Testis (tissue), 3 donors: ENCODE measurements around the gene SVIL. TPM values are rescaled to one million over a fixed set of nuclear protein-coding genes. Genes with fewer than 3 reads are reported as not detected.
"Not testable (repeated sequence)": the region's sequence is repeated elsewhere in the genome, so short reads cannot be mapped to it uniquely, and the experiment has no call there.

Source experiments
- DNase-seq: peaks from one replicate; pipeline ENCODE4 v3.0.0-alpha.2; 2019
- H3K27ac ChIP-seq, 2 donors: fragments of 200-600 bp; sonication (generic); one replicate each; pipeline ENCODE4 v1.5.1; 2019
- H3K27me3 ChIP-seq: fragments of 200-600 bp; sonication (generic); one replicate; pipeline ENCODE4 v1.5.1; 2019
- H3K36me3 ChIP-seq: fragments of 200-600 bp; sonication (generic); one replicate; pipeline ENCODE4 v1.5.1; 2017; ENCODE audit warnings: low read depth; ENCODE audit errors: missing control alignments
- H3K4me1 ChIP-seq: fragments of 200-600 bp; sonication (generic); one replicate; pipeline ENCODE4 v1.5.1; 2019
- H3K4me3 ChIP-seq, 2 donors: fragments of 200-600 bp; sonication (generic); one replicate each; pipeline ENCODE4 v1.5.1; 2017 to 2019
- H3K9me3 ChIP-seq: fragments of 200-600 bp; sonication (generic); one replicate; pipeline ENCODE4 v1.5.1; 2017
- CTCF ChIP-seq, 3 experiments: fragments of 450-650 bp in 2 of 3; fragments of 200-600 bp in 1 of 3; sonication (generic) in 1 of 3; IDR thresholded peaks; one replicate each; pipeline ENCODE4 v1.5.1; 2016 to 2019; ENCODE audit warnings: antibody characterized with exemption in 3 of 3, mild to moderate bottlenecking in 2 of 3, moderate library complexity in 1 of 3
- POLR2A ChIP-seq: fragments of 450-650 bp; IDR thresholded peaks from one replicate; pipeline ENCODE4 v1.6.1; 2017; ENCODE audit warnings: antibody characterized with exemption, mild to moderate bottlenecking, moderate library complexity
- WGBS, 2 donors: methylation state at CpG; one replicate each; pipeline ENCODE4 v1.1.5; 2018; 5-methylcytosine and 5-hydroxymethylcytosine counted together
- intact Hi-C: fragments of 100-400 bp; cut with DNase I; formaldehyde crosslinking; loops from one replicate; pipeline ENCODE4 v1.15.1; 2023; ENCODE audit warnings: low total_unique reads
- polyA plus RNA-seq: library from polyadenylated mRNA; stranded (reverse); fragments of 350-450 nt; fragmentation: Illumina TruSeq; extraction: RNeasy Lipid Tissue Mini Kit (QIAGEN cat#74804); gene quantifications from one replicate; pipeline ENCODE4 v1.2.3, GENCODE V29; 2014; ENCODE audit warnings: low read depth, low replicate concordance; ENCODE audit not compliant: insufficient read depth
- total RNA-seq, 2 donors: library from RNA; depleted of rRNA; stranded (reverse); fragments of >200 nt; gene quantifications; one replicate each; pipeline ENCODE4 v1.2.3, GENCODE V29; 2016

The SVIL gene
- total and polyA plus RNA-seq, 3 donors from 2014 or later: 44.7 to 67.6 (median 63.1) TPM

- no peak for TF ChIP-seq POLR2A
- TF ChIP-seq CTCF (IDR thresholded peaks at IDR 0.05): no peak
- WGBS, 2 donors: 56% methylated on average over 7 of the region's 7 CpGs
- peak overlapping the region in 1 of 2 donors; percentile 16 for H3K27ac ChIP-seq
Measured at GRCh38 chr10:29627201-29628132, 7.3 kb downstream of the SVIL start.

GRCh38 chr10:29624357-29624756, 10.4 kb downstream of the SVIL start:
- H3K36me3 ChIP-seq, DNase-seq, intact Hi-C loops, H3K9me3 ChIP-seq, H3K27ac ChIP-seq, H3K4me3 ChIP-seq, H3K27me3 ChIP-seq: not testable (repeated sequence)
- WGBS, 2 donors: 89 to 90% methylated on average over 6 of the region's 6 CpGs
- H3K4me1 ChIP-seq: peaks cover 28% of the 10 kb centered on the region

More at GRCh38 chr10:29627201-29628132, 7.3 kb downstream of the SVIL start:
- Histone ChIP-seq H3K36me3 (no peaks in the 10 kb centered on the region), H3K4me1 (peaks cover 13% of the 10 kb centered on the region), H3K4me3 (no peak overlapping the region), H3K27me3 (no peaks in the 10 kb centered on the region), H3K9me3 (no peaks in the 10 kb centered on the region)
- intact Hi-C loops: no loop called here
- DNase-seq: no peak

GRCh38 chr10:29623797-29624196, 11.0 kb downstream of the SVIL start:
- no peaks in the 10 kb centered on the region for H3K27me3 ChIP-seq
- peak overlapping the region in 1 of 2 donors; percentile 35 for H3K27ac ChIP-seq
- TF ChIP-seq POLR2A: no peak
- TF ChIP-seq CTCF (IDR thresholded peaks at IDR 0.05): no peak
- H3K4me3 ChIP-seq: no peak overlapping the region
- intact Hi-C loops: no loop called here
- DNase-seq: no peak
- 89 to 97% methylated on average over 4 of the region's 4 CpGs for WGBS, 2 donors
- no peaks in the 10 kb centered on the region for H3K36me3 ChIP-seq
- H3K4me1 ChIP-seq: peaks cover 32% of the 10 kb centered on the region
- H3K9me3 ChIP-seq: no peaks in the 10 kb centered on the region

GRCh38 chr10:29622382-29622922, 12.3 kb downstream of the SVIL start:
- 52 to 56% methylated on average over 14 of the region's 14 CpGs for WGBS, 2 donors
- Histone ChIP-seq H3K36me3 (no peaks in the 10 kb centered on the region), H3K9me3 (no peaks in the 10 kb centered on the region), H3K27ac (peak overlapping the region; percentile 6 to 41), H3K4me1 (peaks cover 34% of the 10 kb centered on the region), H3K4me3 (no peak overlapping the region), H3K27me3 (no peaks in the 10 kb centered on the region)
- intact Hi-C loops: no loop called here
- TF ChIP-seq CTCF (IDR thresholded peaks at IDR 0.05) (no peak), POLR2A (no peak)
- DNase-seq: no peak

- Histone ChIP-seq H3K9me3 (no peaks in the 10 kb centered on the region), H3K36me3 (no peaks in the 10 kb centered on the region), H3K4me3 (no peak overlapping the region), H3K27me3 (no peaks in the 10 kb centered on the region), H3K4me1 (peaks cover 34% of the 10 kb centered on the region), H3K27ac (peak overlapping the region; percentile 66 to 76)
- TF ChIP-seq CTCF (IDR thresholded peaks at IDR 0.05) (no peak), POLR2A (no peak)
- intact Hi-C loops: no loop called here
- DNase-seq: peak; percentile 66
- 23 to 44% methylated on average over 5 to 7 of the region's 7 CpGs for WGBS, 2 donors
Measured at GRCh38 chr10:29621161-29621560, 13.6 kb downstream of the SVIL start.
